Stimulated activated CD8-positive, alpha-beta memory T cell treated with anti-CD3 and anti-CD28 coated beads, Interleukin-12 subunit alpha, Interleukin-12 subunit beta, amount 100 ng/mL, for 24 hours (primary cell): ENCODE data around the gene ADGRG6.

Source experiments
- DNase-seq: peaks from one replicate; pipeline ENCODE4 v3.0.0-alpha.2; 2020; ENCODE audit errors: extremely low read depth

Gene ADGRG6

GRCh38 chr6:142489722-142490610 is 188.2 kb downstream of the ADGRG6 start:
- DNase-seq = no peak
